Testis (tissue), 3 donors: Measurements from ENCODE around the gene AQP2. TPM values are rescaled to one million over a fixed set of nuclear protein-coding genes. Genes with fewer than 3 reads are reported as not detected.
A peak's percentile ranks its signal among the peaks of the same experiment; 100 is the strongest.

Source experiments
- DNase-seq: peaks from one replicate; pipeline ENCODE4 v3.0.0-alpha.2; 2019
- H3K27ac ChIP-seq, 2 donors: fragments of 200-600 bp; sonication (generic); one replicate each; pipeline ENCODE4 v1.5.1; 2019
- H3K27me3 ChIP-seq: fragments of 200-600 bp; sonication (generic); one replicate; pipeline ENCODE4 v1.5.1; 2019
- H3K36me3 ChIP-seq: fragments of 200-600 bp; sonication (generic); one replicate; pipeline ENCODE4 v1.5.1; 2017; ENCODE audit warnings: low read depth; ENCODE audit errors: missing control alignments
- H3K4me1 ChIP-seq: fragments of 200-600 bp; sonication (generic); one replicate; pipeline ENCODE4 v1.5.1; 2019
- H3K4me3 ChIP-seq, 2 donors: fragments of 200-600 bp; sonication (generic); one replicate each; pipeline ENCODE4 v1.5.1; 2017 to 2019
- H3K9me3 ChIP-seq: fragments of 200-600 bp; sonication (generic); one replicate; pipeline ENCODE4 v1.5.1; 2017
- CTCF ChIP-seq, 3 experiments: fragments of 450-650 bp in 2 of 3; fragments of 200-600 bp in 1 of 3; sonication (generic) in 1 of 3; IDR thresholded peaks; one replicate each; pipeline ENCODE4 v1.5.1; 2016 to 2019; ENCODE audit warnings: antibody characterized with exemption in 3 of 3, mild to moderate bottlenecking in 2 of 3, moderate library complexity in 1 of 3
- POLR2A ChIP-seq: fragments of 450-650 bp; IDR thresholded peaks from one replicate; pipeline ENCODE4 v1.6.1; 2017; ENCODE audit warnings: antibody characterized with exemption, mild to moderate bottlenecking, moderate library complexity
- WGBS, 2 donors: methylation state at CpG; one replicate each; pipeline ENCODE4 v1.1.5; 2018; 5-methylcytosine and 5-hydroxymethylcytosine counted together
- intact Hi-C: fragments of 100-400 bp; cut with DNase I; formaldehyde crosslinking; loops from one replicate; pipeline ENCODE4 v1.15.1; 2023; ENCODE audit warnings: low total_unique reads
- polyA plus RNA-seq: library from polyadenylated mRNA; stranded (reverse); fragments of 350-450 nt; fragmentation: Illumina TruSeq; extraction: RNeasy Lipid Tissue Mini Kit (QIAGEN cat#74804); gene quantifications from one replicate; pipeline ENCODE4 v1.2.3, GENCODE V29; 2014; ENCODE audit warnings: low read depth, low replicate concordance; ENCODE audit not compliant: insufficient read depth
- total RNA-seq, 2 donors: library from RNA; depleted of rRNA; stranded (reverse); fragments of >200 nt; gene quantifications; one replicate each; pipeline ENCODE4 v1.2.3, GENCODE V29; 2016

AQP2 gene
- total and polyA plus RNA-seq, 3 donors from 2014 or later = 0.79 to 1.9 (median 1.1) TPM

GRCh38 chr12:49925433-49926204 is 24.9 kb upstream of the AQP2 start:
- Histone ChIP-seq H3K36me3 (no peaks in the 10 kb centered on the region), H3K4me3 (no peak overlapping the region), H3K27me3 (no peaks in the 10 kb centered on the region), H3K9me3 (no peaks in the 10 kb centered on the region), H3K27ac (no peak overlapping the region), H3K4me1 (peaks cover 25% of the 10 kb centered on the region)
- no peak for TF ChIP-seq CTCF (IDR thresholded peaks at IDR 0.05)
- TF ChIP-seq POLR2A = no peak
- intact Hi-C loops = no loop called here
- no peak for DNase-seq
- 86 to 94% methylated on average over 10 to 11 of the region's 11 CpGs for WGBS, 2 donors

GRCh38 chr12:49928471-49928870 is 22.1 kb upstream of the AQP2 start:
- Histone ChIP-seq H3K4me3 (no peak overlapping the region), H3K27me3 (no peaks in the 10 kb centered on the region), H3K4me1 (peaks cover 8% of the 10 kb centered on the region), H3K27ac (no peak overlapping the region), H3K36me3 (no peaks in the 10 kb centered on the region), H3K9me3 (no peaks in the 10 kb centered on the region)
- WGBS, 2 donors = 88 to 96% methylated on average over 6 of the region's 6 CpGs
- no peak for DNase-seq
- TF ChIP-seq POLR2A = no peak
- no peak for TF ChIP-seq CTCF (IDR thresholded peaks at IDR 0.05)
- intact Hi-C loops = no loop called here

GRCh38 chr12:49929581-49929980 is 21.0 kb upstream of the AQP2 start:
- H3K27ac ChIP-seq = no peak overlapping the region
- DNase-seq = no peak
- H3K4me1 ChIP-seq = no peaks in the 10 kb centered on the region
- no peaks in the 10 kb centered on the region for H3K27me3 ChIP-seq
- no peak for TF ChIP-seq POLR2A
- TF ChIP-seq CTCF (IDR thresholded peaks at IDR 0.05) = no peak
- 88% methylated on average over 7 of the region's 7 CpGs for WGBS, 2 donors
- H3K9me3 ChIP-seq = no peaks in the 10 kb centered on the region
- intact Hi-C loops = no loop called here
- no peaks in the 10 kb centered on the region for H3K36me3 ChIP-seq
- H3K4me3 ChIP-seq = no peak overlapping the region

GRCh38 chr12:49930515-49931288 is 19.8 kb upstream of the AQP2 start:
- no peak for DNase-seq
- intact Hi-C loops = no loop called here

More at GRCh38 chr12:49930515-49931288, 19.8 kb upstream of the AQP2 start:
- Histone ChIP-seq H3K36me3 (no peaks in the 10 kb centered on the region), H3K9me3 (no peaks in the 10 kb centered on the region), H3K27ac (no peak overlapping the region), H3K4me3 (no peak overlapping the region), H3K4me1 (no peaks in the 10 kb centered on the region), H3K27me3 (no peaks in the 10 kb centered on the region)
- TF ChIP-seq POLR2A (no peak), CTCF (IDR thresholded peaks at IDR 0.05) (peak in 1 of 3 experiments; percentile 25)
- 72 to 80% methylated on average over 3 of the region's 3 CpGs for WGBS, 2 donors
